A673 (cell line): ENCODE data around the gene MYOCD.

Experiments
- CTCF ChIP-seq: fragments of 300-800, 200-600 bp; sonication (generic); conservative IDR thresholded peaks from 2 replicates; pipeline ENCODE4 v1.5.1; 2017; ENCODE audit warnings: low read depth, mild to moderate bottlenecking, antibody characterized with exemption, low read length, moderate library complexity, mixed read lengths
- EZH2 ChIP-seq: fragments of 200-600 bp; sonication (generic); IDR thresholded peaks from 2 replicates; pipeline ENCODE4 v1.6.1; 2017; ENCODE audit warnings: borderline replicate concordance, low read depth, mild to moderate bottlenecking, mixed read lengths, antibody characterized with exemption, low read length; ENCODE audit not compliant: poor library complexity, severe bottlenecking

GRCh38 chr17:12641084-12641483, 24.6 kb upstream of the MYOCD start:
- no peak for TF ChIP-seq CTCF
- no peak for TF ChIP-seq EZH2
